ENCODE data around the gene ZEB1. TPM values are rescaled to one million over a fixed set of nuclear protein-coding genes. Genes with fewer than 3 reads are reported as not detected.
A peak's percentile ranks its signal among the peaks of the same experiment; 100 is the strongest.

ZEB1 gene
- total and polyA plus RNA-seq, 10 of the 15 experiments (the other 5 are each of a cell fraction or from before 2014, with no cell fraction given) = 10.4 to 35.6 (median 24.5) TPM

GRCh38 chr10:31353574-31353973 is 34.6 kb downstream of the ZEB1 start (continued):
- no peak for TF ChIP-seq PRDM15 (CRISPR knock-in tag; IDR thresholded peaks at IDR 0.05)
- TF ChIP-seq CREM (IDR thresholded peaks at IDR 0.05; ENCODE audit: low read depth) = peak; percentile 52; the same call in 1 of the 2 replicates
- no peak for TF ChIP-seq HSF1 (IDR thresholded peaks at IDR 0.05; ENCODE audit: low read depth, low read length)
- no peak for TF ChIP-seq NRF1 (conservative IDR thresholded peaks at IDR 0.05; ENCODE audit: low read depth, low read length)
- TF ChIP-seq RFX5 (IDR thresholded peaks at IDR 0.05; ENCODE audit: low read depth, low read length) = no peak
- TF ChIP-seq PAX5 (IDR thresholded peaks at IDR 0.05; ENCODE audit: borderline replicate concordance, low read depth, low read length) = no peak
- TF ChIP-seq IRF4 (IDR thresholded peaks at IDR 0.05; ENCODE audit: low read depth, low read length) = peak; percentile 82; the same call in 1 of the 2 replicates
- TF ChIP-seq NFIC (IDR thresholded peaks at IDR 0.05; ENCODE audit: low read depth, low read length) = peak; percentile 82
- TF ChIP-seq EGR1 (IDR thresholded peaks at IDR 0.05; ENCODE audit: borderline replicate concordance in 1 of 2, low read depth in 2 of 2, low read length in 2 of 2) = no peak
- no peak; the same call in 1 of the 2 replicates for TF ChIP-seq ZNF217 (IDR thresholded peaks at IDR 0.05)
- 0 out of 2 replicates have a peak, but pooled peaks have one; percentile 36 for TF ChIP-seq CREB1 (IDR thresholded peaks at IDR 0.05; ENCODE audit: low read depth)
- no peak for TF ChIP-seq ZSCAN29 (IDR thresholded peaks at IDR 0.05)
- TF ChIP-seq ZBTB40 (IDR thresholded peaks at IDR 0.05; ENCODE audit: borderline replicate concordance) = no peak
- TF ChIP-seq CUX1 (IDR thresholded peaks at IDR 0.05; ENCODE audit: insufficient replicate concordance, low read depth, low read length) = peak; percentile 80
- peak; percentile 16 to 42; a peak in 2 of 4 replicates for TF ChIP-seq IKZF2 (IDR thresholded peaks at IDR 0.05)
- no peak for TF ChIP-seq YBX1 (IDR thresholded peaks at IDR 0.05)
- TF ChIP-seq MTA3 (IDR thresholded peaks at IDR 0.05; ENCODE audit: borderline replicate concordance, low read length) = no peak
